AG10803 (cell line): ENCODE measurements around the gene GTF2H2.
"Not testable (repeated sequence)": the region's sequence is repeated elsewhere in the genome, so short reads cannot be mapped to it uniquely, and the experiment has no call there.

Experiments
- DNase-seq: peaks from one replicate; pipeline ENCODE4 v3.0.0; 2010; ENCODE audit warnings: low read depth
- H3K4me3 ChIP-seq: 2 replicates; pipeline ENCODE4 v1.5.1; 2011; ENCODE audit warnings: mild to moderate bottlenecking, low read length, control low read depth

GTF2H2 gene

DNA sequence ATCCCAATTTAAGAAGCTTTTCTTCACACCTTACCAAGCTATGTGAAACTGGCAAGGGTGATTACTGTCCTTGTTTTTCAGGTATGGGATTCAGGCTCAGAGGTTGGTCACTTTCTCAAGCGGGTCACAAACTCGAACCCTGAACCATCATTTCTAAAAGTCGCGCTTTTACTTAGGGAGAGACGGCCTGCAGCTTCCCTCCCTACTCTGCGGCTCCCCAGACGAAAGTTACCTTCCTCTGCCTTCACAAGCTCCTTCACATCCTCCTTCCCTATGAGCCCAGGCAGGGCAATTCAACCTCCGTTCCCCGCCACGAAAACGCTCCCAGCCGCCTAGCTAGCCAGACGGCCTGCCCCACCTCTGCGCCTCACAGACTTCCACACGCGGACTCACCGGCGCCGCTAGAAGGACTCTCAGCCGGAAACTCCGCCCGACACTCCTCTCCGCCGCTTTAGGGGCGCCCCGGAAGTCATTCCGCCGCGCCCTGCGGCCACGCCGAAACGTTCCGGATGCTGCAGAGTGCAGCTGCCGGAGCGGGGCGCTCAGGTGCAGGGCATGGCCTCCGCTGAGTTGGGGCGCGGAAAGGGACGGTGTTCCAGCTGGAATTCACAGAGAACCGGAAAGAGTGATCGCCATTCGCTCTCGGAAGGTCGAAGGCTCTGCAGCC lies at the start of gene GTF2H2:
Gene GTF2H2, minus strand, starts transcription at position 415 of the 667 bp plus-strand sequence. CDS start 4,913 bp downstream, outside the sequence.
- H3K4me3 ChIP-seq, result not testable (repeated sequence)

DNA sequence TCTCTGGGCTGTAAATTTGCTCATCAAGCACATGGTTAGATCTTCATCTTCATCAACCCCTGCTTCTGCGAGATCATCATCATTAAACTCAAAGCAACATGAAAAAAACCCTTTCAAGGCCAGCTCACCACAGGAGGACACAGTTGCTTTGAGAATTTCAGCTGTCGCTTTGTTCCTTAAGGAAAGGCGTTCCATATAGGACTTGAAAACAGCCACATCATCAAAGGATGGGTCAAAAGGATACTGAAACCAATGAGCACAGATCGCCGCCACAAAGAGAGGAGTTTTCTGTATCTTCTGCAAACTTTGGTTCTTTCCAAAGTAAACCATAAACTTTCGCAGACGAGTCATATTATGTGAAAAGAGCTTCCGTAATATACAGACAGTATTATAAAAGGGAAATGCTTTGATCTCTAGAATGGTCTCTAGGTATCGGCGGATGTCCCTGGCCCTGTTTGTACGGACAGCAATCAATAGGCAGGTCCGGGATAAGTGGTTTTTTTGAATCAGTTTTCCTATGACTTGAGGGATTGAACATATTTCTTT lies 42.3 kb upstream of the GTF2H2 start:
- DNase-seq, H3K4me3 ChIP-seq: not testable (repeated sequence)

More for the DNA sequence above, at the start of gene GTF2H2:
- DNase-seq, result not testable (repeated sequence)

DNA sequence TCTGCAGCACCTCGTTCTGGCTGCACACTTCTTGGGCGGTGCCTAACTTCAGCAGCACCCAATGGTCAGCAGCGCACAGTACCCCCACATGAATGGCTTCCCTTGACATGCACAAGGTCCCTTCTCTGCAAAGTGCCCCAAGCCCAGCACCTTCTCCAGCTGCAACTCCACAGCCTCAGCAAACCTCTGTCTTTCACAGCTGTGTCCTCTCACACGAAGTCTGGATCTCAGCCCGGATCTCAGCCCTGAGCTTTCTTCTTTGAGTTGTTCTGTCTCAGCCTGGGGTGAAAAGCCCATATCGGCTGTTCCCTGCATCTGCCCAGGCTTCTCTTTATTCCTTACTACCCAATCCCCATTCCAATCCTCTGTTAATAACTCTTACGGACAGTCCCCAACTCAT lies 32.5 kb upstream of the GTF2H2 start:
- DNase-seq, H3K4me3 ChIP-seq: not testable (repeated sequence)

DNA sequence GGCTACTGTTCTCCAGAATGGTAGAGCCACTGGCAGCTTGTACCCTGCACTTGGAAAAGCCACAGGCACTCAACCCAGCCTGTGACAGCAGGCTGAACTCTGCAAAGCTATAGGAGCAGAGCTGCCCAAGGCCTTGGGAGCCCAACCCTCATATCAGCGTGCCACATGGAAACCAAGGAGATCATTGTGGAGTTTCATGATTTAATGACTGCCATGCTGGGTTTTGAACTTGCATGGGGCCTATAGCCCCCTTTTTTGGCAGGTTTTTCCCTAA lies 30.4 kb upstream of the GTF2H2 start:
- not testable (repeated sequence) for DNase-seq, H3K4me3 ChIP-seq

DNA sequence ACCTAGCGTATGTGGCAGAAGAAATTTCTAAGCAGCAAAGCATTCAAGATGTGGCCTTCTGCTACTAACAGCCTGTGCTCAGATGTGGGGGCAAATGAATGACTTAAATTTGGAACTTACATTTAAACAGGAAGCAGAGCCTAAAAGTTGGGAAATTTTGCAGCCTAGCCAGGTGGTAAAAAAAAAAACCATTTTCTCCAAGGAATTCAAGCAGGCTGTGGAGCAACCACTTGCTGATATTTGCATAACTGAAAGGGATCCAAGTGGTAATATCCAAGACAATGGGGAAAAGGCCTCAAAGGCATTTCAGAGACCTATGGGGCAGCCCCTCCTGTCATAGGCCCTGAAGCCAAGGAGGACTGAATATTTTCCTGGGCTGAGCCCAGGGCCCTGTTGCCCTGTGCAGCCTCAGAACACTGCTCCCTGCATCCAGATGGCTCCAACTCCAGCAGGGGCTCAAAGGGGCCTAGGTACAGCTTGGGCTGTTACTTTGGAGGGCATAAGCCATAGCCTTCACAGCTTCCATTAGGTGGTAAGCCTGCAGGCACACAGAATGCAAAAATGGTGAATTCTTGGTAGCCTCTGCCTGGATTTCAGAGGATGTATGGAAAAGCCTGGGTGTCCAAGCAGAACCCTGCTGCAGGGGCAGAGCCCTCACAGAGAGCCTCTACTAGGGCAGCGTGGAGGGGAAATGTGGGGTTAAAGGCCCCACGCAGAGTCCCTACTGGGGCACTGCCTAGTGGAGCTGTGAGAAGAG lies 29.9 kb upstream of the GTF2H2 start:
- H3K4me3 ChIP-seq, DNase-seq: not testable (repeated sequence)

DNA sequence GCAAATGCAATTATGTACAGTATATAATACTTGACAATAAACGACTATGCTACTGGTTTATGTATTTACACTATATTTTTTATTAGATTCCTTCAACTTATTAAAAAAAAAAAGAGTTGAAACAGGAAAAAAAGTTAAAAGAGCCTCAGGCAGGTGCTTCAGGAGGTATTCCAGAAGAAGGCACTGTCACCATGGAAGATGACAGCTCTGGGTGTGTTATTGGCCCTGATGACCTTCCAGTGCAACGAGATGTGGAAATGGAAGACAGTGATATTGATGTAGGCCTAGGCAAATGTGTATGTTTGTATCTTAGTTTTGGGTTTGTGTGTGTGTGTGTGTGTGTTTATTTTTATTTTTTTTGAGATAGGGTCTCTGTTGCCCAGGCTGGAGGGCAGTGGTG lies 22.3 kb upstream of the GTF2H2 start:
- not testable (repeated sequence) for H3K4me3 ChIP-seq, DNase-seq

DNA sequence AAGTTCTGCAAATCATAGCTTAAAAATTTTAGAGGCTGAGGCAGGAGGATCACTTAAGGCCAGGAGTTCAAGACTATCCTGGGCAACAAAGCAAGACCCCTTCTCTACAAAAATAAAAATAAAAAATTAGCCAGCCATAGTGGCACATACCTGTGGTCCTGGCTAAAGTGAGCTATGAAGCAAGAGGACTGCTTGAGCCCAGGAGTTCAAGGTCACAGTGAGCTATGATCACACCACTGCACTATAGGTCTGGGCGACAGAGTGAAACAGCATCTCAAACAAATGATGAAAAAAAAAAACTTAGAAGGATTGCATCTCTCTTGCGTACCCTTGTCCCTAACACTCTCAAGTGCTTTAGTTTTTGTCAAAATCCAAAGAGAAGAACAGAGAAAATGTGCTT lies 21.3 kb upstream of the GTF2H2 start:
- not testable (repeated sequence) for H3K4me3 ChIP-seq, DNase-seq

DNA sequence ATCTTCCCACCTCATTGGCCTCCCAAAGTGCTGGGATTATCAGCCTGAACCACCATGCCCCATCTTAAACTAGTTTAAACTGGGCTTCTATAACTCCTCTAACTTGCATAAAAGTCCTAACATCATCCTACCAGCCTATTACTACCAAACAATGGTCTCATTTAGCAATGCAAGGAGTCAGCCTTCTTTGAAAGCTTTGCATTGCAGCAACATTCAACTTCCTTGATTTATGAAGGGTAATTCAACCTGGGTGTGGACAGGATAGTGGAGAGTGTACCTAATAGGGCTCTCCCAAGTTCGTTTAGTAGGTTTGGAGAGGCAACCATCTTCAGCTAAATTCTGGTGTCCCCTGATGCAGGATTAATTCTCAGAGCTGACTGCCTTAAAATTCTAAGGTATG lies 18.7 kb upstream of the GTF2H2 start:
- DNase-seq, H3K4me3 ChIP-seq: not testable (repeated sequence)

DNA sequence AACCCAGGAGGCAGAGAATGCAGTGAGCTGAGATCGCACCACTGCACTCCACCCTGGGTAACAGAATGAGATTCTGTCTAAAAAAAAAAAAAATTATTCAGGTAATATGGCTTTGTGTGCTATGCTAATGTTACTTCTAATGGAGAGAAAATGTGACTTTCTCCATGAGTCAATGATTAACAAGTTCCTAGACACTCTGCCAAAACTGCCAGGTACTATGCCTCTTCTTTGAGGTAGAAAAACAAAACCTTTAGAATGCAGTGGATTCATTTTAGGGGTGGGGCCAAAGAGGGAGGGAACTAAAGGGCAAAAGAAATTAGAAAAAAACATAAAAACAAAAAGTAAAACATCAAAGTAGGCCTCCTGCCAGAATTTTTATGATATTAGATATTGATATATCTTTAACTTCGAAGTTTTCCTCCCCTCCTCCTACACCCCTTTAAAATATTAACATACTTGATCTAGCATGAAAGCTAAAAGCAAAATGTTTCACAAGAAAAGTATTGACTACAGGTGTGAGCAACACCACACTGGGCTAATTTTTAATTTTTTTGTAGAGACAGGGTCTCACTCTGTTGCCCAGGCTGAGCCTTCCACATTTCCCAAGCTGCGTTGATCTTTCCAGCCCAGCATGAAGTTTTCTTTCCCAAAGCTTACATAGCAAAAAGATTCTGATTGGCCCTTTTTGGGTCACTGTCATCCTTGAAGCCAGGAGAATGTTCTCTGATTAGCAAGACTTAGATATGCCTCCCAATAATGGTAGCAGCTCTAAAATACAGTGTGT lies 17.0 kb upstream of the GTF2H2 start:
- not testable (repeated sequence) for DNase-seq, H3K4me3 ChIP-seq

DNA sequence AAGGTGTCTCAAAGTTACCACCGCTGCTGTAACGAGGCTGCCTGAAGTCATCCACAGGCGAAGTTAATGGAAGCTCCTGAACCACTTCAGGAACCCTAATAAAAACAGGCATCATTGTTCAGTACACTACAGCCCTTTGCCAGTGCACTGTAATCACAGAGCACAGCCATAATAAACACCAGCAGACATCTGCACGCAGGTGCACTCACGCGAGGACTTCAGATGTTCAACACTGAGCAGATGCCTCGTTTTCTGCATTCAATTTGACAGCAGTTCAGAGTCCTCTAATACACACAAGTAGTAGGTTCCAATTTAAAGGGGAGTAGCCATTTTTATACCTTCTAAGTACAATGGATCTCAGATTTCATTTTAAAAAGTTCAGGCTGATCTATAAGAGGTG lies 15.4 kb upstream of the GTF2H2 start:
- not testable (repeated sequence) for DNase-seq, H3K4me3 ChIP-seq

DNA sequence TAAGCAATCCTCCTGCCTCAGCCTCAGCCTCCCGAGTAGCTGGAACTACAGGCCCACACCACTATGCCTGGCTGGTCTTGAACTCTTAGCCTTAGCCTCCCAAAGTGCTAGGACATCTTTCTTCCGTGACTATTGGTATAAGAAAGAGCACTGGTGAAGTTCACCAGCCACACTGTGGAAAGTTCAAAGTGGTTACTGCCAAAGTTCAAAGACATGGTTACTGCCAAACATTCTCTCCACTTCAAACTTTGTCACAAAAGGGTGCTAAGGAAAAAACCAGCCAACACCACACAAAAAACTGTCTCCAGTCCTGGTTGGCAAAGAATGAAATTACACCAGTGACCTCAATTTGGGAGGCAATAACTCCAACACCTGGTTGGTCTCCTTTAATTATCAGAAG lies 14.9 kb upstream of the GTF2H2 start:
- H3K4me3 ChIP-seq, DNase-seq: not testable (repeated sequence)

DNA sequence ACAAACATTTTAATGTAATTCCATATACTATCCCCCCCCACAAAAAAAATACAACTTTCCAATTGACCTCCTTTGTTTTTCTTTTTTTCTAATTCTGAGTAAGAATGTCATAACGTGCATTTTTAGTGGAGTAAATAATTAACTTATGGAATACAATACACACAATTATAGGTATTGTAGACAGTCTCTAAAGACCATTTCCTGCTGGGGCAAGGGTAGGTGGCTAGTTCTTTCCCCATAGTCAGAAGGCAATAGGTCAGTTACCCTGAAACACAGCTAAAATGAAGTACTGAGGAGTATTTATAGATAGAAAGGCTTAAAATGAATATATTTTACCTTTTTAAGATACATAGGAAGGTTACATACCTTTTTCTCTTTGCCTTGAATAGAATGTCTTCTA lies 6.2 kb downstream of the GTF2H2 start:
- H3K4me3 ChIP-seq, DNase-seq: not testable (repeated sequence)

DNA sequence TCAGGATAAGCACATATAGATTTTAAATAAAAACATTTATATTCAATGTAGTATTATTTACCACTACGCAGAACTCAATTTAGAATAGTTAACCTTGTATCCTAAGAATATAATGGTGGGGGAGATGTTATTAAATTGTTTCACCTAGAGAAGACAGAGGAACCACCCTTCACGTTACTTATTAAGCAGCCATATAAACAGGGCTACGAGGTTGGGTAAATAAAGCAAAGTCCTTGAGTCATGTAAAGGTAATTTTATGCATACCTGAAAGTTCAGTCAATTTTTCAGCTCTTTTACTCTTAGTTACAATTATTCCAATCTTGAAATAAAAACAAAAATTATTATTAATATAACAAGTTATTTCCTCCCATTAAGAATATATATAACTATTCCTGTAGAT lies 8.1 kb downstream of the GTF2H2 start:
- DNase-seq, H3K4me3 ChIP-seq: not testable (repeated sequence)

DNA sequence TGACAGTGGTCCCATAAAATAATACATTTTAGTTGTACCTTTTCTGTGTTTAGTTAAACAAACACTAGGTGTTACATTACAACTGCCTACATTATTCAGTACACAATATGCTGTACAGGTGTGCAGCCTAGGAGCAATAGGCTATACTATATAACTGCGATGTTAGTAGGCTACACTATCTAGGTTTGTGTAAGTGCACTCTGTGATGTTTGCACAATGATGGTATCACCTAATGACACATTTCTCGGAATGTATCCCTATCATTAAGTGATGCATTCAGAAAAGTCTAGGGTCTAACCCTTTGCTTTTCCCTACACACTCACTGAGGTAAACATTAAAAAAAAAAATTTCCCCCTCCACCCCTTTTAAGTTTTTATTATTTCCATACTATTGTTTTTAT lies 22.7 kb downstream of the GTF2H2 start:
- not testable (repeated sequence) for DNase-seq, H3K4me3 ChIP-seq

DNA sequence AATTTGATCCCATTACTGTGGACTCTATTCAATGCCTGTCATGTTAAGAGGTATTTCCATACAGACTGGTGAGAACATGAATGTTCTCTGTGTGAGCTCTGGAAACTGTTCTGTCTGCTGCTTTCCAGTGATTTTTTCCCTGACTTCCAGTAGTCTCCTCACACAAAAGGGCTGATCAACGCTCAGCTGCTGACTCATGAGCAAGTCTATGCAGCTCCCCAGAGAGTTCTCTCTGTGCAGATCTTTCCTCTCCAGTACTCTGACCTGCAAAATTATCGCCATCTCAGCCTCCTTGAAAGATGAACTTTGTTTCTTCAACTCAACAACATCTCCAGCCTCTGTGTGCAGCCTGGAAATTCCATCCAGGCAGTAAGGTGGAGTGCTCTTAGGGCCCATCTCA lies 23.3 kb downstream of the GTF2H2 start:
- not testable (repeated sequence) for DNase-seq, H3K4me3 ChIP-seq

DNA sequence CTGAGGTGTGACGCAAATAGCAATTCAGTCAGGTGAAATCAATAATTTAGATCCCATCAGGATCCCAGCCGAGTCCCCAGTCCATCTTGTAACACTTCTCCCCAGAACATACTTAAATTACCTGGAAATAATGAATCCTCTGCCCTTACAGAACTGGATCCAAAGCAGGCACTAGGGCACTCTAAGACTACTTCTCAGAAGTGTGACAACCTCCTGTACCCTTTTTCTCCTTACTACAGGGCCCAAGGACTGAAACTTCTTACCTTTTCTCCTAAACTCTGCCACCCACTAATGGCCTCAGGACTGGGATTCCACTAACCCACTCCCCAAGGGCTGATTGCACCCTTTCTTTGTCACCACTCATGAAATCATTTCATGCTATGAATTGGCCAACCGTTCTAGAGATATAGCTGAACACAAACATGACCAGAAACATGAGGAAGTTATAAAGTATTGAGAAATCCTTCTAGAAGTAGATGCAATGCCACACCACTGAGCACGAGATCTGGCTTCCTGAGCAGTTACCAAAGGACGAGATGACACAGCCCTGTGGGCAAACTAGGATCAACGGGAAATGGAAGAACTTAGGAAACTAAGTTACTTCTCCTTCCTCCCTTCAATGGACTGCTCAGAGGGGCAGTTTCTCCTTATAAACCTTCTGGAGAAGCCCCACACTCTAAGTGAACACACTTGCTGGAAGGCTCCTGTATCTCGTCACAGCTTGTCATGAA lies 36.3 kb downstream of the GTF2H2 start:
- DNase-seq, H3K4me3 ChIP-seq: not testable (repeated sequence)

DNA sequence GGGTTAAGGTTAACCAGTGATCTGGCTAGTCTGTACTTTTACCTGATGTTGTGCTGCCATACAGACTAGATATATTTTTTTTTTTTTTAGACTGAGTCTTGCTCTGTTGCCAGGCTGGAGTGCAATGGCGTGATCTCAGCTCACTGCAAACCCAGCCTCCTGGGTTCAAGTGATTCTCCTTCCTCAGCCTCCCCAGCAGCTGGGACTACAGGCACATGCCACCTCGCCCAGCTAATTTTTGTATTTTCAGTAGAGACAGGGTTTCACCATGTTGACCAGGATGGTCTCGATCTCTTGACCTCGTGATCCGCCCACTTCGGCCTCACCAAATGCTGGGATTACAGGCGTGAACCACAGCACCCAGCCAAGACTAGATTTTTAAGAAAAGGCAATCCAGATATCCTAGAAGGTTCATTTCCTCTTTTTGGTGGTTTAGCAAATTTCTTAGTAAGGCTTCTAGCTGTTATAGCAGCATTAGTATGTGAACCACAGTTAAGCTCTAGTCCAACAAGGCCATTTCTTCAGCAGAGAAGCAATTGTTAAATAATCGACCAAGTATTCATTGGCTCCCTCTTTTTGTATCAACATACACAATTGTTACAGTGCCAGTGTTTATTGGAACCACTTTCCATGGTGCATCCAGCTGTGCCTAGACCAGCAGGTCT lies 42.1 kb downstream of the GTF2H2 start, which contains the start of gene NAIP:
Gene NAIP, minus strand, starts transcription at position 51 of the 665 bp plus-strand sequence. CDS start 12,424 bp downstream, outside the sequence.
- not testable (repeated sequence) for DNase-seq, H3K4me3 ChIP-seq

DNA sequence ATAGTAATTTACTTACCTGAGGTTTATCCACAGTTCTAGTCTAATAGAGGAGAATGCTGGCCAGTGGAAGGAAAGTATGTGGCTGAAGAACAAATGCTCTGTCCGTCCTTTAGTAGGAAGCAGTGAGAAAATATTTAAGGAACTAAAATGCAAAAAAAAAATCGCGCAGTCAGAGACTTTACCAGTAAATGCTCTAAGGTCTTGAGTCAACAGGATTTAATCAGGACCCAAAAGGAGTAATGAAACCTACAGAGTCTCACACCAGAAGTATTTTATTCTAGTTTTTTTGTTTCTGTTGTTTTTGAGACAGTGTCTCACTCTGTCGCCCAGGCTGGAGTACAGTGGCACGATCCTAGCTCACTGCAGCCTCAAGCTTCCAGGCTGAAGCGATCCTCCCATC lies 46.8 kb downstream of the GTF2H2 start:
- not testable (repeated sequence) for DNase-seq, H3K4me3 ChIP-seq
